Measurements from ENCODE around the gene SLC35E2B.
"Not testable (repeated sequence)": the region's sequence is repeated elsewhere in the genome, so short reads cannot be mapped to it uniquely, and the experiment has no call there.

SLC35E2B gene

DNA sequence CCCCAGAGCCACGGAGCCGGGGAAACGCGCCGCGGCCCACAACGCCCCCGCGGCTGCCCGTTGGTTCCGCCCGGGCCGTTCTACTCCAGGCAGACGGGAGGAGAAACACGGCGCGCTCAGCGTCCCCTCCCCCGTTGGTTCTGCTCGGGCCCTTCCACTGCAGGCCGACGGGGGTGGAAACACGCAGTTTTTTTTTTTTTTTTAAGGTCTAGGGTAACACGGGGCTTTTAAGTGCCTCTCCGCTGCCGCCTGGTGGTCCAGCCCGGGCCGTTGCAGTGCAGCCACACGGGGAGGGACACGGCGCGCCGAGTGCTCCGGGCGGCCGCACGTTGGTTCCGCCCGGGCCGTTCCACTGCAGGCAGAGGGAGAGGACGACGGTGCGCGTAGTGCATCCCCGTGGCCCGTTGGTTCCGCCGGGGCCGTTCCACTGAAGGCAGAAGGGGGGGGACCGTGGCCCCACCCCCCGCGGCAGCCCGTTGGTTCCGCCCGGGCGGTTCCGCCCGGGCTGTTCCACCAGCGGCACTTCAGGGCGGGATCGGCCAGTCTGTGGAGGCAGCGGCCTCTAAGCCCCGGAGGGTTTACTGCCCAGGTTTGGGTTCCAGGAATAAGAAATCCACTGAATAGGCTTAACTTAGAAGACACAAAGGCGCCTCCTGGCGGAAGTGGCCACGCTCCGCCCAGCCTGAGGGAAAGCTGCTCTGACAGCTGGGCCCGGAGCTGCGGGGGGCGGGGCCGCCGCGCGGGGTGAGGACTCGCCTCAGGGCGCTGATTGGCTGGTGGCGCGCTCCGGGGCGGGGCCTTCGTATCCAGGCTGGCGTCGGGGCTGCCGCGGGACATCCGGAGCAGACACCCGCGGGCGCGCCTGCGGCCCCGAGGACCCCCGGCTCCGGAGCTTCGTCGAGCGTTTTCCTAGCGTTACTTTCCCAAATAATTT, at the start of gene SLC35E2B:
TSS of gene SLC35E2B (minus strand) at position 82 of the 934 bp plus-strand sequence. CDS start 16,096 bp downstream, outside the sequence.
- DNase-seq (ENCODE audit: low spot score) = peak; percentile 33

DNA sequence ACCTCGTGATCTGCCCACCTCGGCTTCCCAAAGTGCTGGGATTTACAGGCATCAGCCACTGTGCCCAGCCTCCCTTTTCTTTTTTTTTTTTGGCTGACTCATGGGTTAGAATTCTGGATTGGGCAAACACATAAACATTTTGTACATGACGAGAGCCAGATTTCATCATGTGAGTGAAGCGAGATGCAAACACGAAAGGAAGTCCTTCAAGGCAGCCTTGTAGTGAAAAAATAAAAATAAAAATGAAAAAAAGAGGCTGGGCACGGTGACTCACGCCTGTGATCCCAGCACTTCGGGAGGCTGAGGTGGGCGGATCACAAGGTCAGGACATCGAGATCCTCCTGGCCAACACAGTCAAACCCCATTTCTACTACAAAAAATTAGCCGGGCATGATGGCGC, 48.4 kb upstream of the SLC35E2B start:
- not testable (repeated sequence) for DNase-seq (ENCODE audit: low spot score)

DNA sequence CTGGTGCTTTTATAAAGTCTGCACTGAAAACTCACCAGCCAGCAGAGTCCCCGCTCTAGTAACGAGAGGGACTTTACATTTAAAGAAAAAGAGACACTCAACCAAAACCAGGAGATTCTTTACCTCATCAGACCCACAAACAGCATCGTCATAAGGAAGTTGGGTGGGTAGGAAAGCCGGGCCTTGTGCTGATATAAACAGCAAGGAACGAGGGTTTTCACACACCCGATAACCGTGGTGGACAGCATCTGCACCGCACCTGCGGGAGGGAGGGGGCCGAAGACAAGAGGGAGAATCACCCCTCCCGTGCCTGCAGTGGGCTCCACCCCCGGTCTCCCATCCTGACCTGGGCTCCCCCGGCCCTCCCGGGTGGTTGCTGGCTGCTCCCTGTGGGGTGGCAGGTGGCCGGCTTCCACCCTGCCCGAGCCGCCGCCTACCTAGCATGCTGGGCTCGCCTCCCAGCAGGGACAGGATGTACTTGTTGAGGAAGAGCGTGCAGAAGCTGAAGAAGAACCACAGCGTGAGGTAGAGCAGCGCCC, 46.3 kb upstream of the SLC35E2B start:
- DNase-seq (ENCODE audit: low spot score) = not testable (repeated sequence)

DNA sequence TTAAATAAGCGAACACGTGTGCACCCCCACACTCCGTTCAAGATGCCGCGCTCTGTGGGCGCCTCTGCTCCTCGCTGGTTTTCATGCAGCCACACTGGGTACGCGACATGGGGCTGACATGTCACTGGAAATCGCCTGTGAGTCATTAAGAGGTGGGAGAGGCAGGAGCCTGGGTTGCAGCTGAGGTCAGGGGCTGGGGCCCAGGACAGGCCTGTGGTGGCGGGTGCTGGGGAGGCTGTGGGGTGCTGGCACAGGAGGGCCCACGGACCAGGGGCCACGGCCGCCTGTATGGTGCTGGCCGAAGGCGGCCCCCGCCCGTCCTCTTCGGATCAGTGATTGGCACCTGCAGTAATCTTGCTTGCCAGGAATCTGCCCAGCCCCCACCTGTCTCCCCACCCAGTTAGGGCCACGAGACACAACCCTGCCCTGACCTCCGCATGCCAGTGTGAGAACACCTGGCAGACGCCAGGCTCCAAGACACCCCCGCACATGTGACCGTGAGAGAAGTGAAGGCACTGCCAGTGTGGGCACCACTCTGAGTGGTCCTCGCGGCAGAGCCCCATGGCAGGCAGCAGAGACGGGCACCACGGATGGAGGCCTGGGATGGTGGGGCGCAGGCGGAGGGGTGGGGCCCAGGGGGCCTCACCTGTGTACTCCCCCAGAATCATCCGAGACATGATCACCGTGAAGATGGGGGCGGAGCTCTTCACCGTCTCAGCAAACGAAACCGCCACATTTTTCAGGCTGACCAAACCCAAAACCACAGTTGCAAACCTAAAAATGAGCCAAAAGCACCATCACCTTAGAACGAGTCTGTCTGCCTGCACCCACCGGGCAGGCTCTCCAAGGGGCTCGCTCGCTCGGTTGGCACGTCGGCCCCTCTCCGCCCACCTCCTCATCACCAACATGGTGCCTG, 45.3 kb upstream of the SLC35E2B start:
- not testable (repeated sequence) for DNase-seq (ENCODE audit: low spot score)

DNA sequence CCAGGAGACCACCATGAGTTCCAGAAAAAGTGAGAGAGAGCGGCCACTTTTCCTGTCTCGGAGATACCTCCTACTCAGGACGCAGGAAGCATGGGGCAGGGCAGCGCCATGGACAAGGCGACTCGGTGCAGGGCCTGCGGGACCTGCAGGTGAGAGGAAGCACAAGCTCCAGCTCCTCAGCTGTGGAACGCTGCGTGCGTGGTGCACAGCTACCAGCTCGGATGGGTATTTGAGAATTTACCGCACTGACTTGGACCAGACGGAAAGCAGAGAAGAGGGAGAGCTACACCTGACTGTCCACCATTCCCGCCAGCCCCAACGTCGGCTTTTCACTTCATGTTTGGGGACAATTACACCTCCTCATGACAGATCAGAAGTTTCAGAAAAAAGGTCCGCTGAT, 39.8 kb upstream of the SLC35E2B start:
- DNase-seq (ENCODE audit: low spot score) = no peak

DNA sequence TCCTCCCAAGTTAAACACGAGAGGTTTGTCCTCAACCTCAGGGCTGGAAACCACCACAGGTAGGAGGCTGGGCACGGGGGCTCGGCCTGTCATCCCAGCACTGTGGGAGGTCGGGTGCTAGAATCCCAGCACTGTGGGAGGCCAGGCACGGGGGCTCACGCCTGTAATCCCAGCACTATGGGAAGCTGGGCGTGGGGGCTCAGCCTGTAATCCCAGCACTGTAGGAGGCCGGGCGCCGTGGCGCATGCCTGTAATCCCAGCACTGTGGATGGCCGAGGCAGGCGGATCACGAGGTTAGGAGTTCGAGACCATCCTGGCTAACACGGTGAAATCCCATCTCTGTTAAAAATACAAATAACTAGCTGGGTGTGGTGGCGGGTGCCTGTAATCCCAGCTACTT, 38.3 kb upstream of the SLC35E2B start:
- DNase-seq (ENCODE audit: low spot score) = no peak

DNA sequence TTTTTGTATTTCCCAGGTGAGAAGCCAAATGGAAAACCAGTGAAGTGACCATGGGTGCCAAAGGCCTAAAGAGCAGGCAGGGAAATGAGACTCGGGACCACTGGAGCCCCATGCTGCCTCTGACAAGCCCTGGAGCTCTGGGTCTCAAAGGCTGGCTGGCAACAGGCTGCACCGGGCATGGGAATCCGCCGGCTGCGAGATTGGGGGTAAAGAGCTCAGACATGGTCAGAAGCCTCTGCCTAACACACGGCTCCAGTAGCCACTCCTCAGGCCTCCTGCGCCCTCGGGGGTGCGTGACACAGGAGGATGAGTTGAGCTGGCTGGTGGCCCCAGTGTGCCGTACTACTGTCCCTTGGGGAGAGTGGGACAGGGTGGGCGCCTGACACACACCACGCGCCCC, 37.6 kb upstream of the SLC35E2B start:
- not testable (repeated sequence) for DNase-seq (ENCODE audit: low spot score)

DNA sequence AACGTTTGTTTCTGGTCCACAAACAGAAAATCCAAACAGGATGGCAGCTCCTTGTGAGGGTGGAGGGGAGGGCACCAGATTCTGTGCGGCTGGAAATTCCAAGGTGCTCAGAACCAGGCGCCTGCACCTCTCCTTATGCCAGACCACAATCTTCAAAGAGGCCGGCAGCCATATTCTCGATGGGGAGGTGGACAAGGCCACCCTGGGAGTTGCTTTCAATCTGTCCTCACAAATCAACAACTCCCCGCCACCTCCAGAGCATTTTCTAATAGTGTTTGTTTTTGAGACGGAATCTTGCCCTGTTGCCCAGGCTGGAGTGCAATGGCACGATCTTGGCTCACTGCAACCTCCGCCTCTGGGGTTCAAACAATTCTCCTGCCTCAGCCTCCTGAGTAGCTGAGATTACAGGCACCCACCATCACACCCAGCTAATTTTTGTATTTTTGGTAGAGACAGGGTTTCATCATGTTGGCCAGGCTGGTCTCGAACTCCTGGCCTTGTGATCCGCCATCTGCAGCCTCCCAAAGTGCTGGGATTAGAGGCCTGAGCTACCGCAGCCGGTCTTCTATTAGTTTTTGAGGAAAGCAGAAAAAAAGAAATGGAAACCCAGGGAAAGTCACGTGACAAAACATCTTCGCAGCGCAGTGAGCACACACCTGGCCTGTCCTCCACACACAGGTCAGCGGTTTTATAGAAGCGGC, 36.7 kb upstream of the SLC35E2B start:
- not testable (repeated sequence) for DNase-seq (ENCODE audit: low spot score)

DNA sequence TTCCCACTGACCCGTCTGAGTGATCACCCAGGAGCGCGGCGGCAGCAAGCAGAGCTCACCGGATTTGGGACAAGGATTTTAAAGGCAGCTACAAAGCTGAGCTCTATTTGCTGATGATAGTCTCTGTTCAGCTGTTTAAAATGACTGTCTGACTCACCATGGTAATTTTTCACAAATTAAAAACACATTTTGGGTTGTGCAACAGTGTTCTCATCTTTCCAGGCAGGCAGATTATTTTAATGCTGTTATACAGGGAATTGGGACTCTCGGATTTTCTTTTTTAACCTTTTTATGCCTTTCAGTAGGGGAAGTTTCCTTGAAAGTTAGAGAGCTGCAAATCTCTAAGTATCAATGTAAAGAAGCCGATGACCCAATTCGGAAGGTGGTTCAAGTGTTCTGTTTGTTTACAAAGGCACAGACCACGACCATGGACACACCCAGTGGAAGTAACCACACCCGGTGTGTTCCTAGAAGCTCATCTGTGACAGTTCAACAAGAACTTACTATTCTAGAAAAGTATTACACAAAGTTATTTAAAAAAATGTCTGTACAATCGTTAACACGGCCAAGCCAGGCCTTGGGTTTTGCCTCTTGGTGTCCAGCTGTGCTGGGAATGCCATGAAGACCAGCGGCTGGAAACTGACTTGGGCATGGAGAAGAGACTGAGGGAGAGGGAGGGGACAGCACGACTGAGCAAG, 35.9 kb upstream of the SLC35E2B start:
- not testable (repeated sequence) for DNase-seq (ENCODE audit: low spot score)

DNA sequence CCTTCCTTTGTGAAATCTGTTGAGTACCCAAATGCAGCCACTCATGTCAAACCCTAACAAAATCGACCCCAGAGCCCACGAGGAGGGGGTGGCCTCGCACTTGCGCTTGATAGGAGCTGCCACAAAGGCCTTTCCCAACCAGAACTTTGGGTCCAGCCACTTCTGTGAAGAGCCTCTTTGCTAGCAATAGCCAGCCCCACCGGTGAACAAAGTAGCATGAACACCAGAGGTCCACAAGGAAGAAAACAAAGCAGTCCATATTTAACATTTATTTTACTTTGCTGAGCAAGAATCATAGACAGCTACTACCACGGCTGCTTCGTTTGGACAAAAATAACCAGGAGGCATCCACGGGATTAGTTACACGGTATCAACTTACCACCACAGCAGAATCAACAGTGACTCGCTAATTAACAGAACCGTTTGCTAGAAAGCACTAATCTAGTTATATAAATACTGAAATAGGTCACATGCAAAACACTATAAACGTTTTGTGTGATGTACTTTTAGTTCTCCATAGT, 34.6 kb upstream of the SLC35E2B start:
- DNase-seq (ENCODE audit: low spot score) = not testable (repeated sequence)

DNA sequence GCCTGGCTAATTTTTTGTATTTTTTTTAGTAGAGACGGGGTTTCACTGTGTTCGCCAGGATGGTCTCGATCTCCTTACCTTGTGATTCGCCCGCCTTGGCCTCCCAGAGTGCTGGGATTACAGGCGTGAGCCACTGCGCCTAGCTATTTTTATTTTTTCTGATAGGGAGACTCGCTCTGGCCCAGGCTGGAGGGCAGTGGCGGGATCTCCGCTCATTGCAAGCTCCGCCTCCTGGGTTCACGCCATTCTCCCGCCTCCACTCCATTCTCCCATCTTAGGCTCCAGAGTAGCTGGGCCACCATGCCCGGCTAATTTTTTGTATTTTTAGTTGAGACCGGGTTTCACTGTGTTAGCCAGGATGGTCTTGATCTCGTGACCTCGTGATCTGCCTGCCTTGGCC, 33.5 kb upstream of the SLC35E2B start:
- DNase-seq (ENCODE audit: low spot score) = not testable (repeated sequence)

DNA sequence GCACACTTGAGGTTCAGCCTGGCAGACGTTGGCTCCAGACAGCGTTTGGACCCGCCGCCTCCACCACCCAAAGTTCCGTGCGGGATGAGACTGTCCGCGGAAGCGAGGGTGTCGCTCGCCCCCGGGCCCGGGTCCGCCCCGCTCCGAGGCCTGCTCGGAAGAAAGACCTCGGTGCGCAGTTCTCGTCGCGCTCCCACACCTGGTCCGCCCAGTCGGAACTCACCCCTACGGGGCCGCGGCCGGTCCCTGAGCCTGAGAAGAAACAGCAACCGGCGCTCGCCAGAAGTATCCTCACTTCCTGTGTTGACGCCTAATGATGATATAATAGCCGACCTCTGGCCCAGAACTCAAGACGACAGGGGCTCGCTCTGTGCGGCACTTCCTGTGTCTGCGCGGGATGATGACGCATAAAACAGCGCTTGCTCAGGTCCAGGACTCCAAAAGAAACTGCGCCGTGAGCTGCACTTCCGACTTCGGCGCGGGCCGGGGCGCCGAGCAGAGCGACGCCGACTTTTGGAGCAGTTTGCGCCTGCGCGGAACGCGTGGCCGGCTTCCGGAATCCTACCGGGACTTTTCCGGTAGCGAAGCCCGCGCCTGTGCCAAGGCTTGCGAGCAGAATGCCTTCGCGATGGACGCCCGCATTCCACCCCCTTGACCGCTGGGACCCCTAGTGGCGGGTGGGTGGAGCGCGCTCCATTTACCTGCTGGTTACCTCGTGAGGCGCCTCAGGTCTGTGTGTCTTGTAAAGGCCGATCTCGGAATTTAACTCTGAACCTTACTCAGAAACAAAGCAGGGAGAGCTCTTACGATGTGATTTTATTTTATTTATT, 31.7 kb upstream of the SLC35E2B start, which contains the start of gene CDK11A:
TSS of gene CDK11A (minus strand) at position 323 of the 830 bp plus-strand sequence. CDS start 1,539 bp downstream, outside the sequence.
- DNase-seq (ENCODE audit: low spot score) = peak; percentile 94

DNA sequence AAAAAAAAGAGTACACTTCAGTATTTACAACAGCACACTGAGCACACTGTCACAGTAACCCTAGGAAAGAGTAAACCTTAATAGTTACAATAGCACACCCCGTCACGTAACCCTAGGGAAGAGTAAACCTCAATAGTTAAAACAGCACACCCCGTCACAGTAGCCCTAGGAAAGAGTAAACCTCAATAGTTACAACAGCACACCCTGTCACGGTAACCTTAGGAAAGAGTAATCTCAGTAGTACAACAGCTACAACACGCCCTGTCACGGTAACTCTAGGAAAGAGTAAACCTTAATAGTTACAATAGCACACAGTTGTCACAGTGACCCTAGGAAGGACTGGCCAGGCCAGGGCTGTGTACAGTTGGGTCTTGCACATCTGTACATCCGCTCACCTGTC, 28.6 kb upstream of the SLC35E2B start:
- DNase-seq (ENCODE audit: low spot score) = no peak

DNA sequence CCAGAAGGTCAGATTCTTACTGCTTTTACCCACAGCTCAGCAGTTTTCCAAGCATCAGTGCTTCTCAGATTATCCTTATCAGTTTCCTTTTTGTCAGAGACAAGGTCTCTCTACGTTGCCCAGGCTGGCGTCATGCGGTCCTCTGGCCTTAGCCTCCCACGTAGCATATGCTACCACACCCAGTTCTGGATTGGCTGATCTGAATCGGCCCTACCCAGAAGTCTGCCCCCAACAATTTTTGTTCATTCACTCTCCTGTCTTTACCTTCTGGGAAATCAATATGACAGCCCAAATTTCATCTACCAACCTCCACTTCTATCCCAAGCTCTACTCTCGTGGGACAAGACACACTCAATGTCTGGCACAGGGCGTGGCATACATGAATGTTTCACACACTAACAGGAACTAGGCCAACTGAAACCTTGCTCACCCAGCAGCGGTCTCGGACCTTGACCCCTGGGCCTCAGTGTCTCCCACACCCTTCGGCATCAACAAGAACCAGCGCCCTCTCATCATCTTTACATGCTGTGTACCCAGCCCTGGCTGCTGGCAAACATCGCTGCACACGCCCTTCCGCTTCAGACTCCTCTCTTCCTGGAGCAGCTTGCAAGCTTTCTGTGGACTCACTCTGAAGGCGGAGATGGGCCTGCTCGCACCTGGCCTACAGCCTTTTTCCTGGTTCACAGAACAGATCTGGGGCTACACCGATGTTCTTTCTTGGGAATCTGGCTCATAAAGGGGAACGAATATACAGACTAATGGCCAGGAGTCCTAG, 22.7 kb upstream of the SLC35E2B start:
- DNase-seq (ENCODE audit: low spot score) = not testable (repeated sequence)

DNA sequence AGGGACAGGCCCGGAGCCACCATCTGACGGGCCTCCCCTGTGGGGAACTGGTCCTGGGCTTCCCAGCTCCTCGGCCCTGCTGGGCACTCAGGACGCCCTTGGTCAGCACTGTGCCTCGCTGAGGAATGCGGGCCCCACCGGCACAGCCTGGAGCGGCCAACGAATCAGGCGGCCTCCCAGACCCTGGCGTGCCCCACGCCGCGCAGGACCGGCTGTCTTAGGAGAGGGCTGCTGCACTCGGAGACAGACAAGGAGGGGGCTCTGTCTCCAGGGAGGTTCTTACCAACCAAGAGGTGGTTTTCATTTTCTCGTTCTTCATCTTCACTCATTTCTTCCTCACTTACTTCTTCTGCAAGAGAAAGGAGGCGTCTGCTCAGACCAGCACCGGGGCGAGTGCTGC, 15.3 kb upstream of the SLC35E2B start:
- DNase-seq (ENCODE audit: low spot score) = not testable (repeated sequence)

DNA sequence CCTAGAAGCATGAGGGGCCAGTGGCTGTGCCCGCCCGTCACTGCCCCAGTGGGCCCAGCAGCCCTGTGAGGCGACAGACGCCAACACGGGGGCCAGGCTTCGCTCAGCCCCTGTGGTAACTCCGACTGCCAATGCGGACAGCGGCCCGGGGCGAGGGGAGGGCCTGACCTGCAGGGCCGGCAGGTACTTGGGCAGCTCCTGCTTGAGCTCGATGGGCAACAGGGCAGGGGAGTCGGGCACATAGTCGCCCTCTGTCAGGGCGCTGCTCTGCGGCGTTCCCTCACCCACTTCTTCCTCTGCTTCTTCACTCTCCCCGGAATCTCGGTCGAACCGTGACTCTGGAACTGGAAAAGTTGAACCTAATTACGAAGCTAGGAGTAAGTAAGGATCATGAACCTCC, 14.6 kb upstream of the SLC35E2B start:
- DNase-seq (ENCODE audit: low spot score) = not testable (repeated sequence)

DNA sequence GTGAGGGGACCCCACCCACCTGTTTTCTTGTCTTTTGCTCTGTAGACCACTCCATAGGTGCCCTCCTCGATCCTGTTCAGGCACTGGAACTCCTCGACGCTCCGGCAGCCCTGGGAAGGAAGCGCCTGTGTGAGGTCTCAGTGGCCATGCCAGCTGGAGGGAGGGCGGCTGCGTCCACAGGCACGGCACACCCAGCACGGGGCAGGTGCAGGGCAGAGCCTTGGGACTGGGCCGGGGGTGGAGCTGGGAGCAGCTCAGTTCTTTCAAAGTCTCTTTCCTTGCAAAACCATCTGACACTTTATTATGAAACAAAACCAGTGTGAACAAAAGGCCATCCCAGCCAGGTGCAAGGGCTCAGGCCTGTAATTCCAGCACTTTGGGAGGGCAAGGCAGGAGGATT, 13.0 kb upstream of the SLC35E2B start:
- DNase-seq (ENCODE audit: low spot score) = not testable (repeated sequence)

DNA sequence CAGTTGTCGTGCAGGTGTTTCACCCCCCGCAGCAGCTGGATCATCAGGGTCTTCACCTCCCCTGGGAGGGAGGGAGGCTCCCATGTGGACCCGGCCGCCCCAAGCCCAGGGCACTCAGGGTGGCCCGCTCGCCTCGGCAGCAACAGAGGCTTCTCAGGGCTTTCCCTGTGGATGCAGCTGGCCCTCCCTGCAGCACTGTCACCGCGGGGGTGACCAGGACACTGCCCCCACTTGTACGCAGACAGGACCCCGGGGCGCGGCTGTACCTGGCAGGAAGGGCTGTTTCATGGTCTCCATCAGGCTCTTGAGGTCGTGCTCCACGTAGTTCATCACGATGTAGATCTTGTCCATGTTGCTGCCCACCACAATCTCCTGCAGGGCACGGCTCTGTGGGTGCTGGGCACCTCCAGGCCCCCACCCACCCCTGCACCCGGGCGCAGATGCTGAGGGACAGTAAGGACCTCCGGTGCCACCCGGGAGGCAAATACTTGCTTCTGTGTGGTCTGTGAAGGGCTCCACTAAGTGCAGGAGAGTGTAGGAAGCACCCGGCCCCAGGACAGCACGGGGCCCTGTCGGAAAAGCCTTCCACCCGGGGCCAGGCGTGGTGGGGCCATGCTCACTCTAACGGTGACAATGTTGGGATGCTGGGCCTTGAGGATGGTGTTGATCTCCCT, 11.8 kb upstream of the SLC35E2B start:
- peak; percentile 1 for DNase-seq (ENCODE audit: low spot score)

All from iPS-NIHi11 (cell line).